Caco-2 (cell line): ENCODE measurements around the gene MRPL19. TPM values are rescaled to one million over a fixed set of nuclear protein-coding genes. Genes with fewer than 3 reads are reported as not detected.

Source experiments
- BruUV-seq: library from RNA; stranded (reverse); fragments of 400-500 nt; replicated peaks from 2 replicates; lab custom pipeline; 2021; lab: Mats Ljungman, UMichigan
- CTCF ChIA-PET: fragments of 300-600 bp; sonication (Branson Sonifier 250); formaldehyde crosslinking; loops from one replicate; lab custom pipeline; 2022; ENCODE audit warnings: antibody characterized with exemption; lab: Charles Lee
- POLR2A ChIA-PET: fragments of 300-600 bp; sonication (Branson Sonifier 250); formaldehyde crosslinking; loops from one replicate; lab custom pipeline; 2022; ENCODE audit warnings: antibody characterized with exemption; lab: Charles Lee
- DNase-seq, 2 experiments: peaks; one replicate each; pipeline versions ENCODE4 v3.0.0 to v3.0.0-alpha.2; 2020 to 2022
- H3K27me3 ChIP-seq: replicated peaks from 2 replicates; pipeline ENCODE4 v1.6.0; 2011; ENCODE audit warnings: low read length; ENCODE audit not compliant: control insufficient read depth, insufficient read depth
- H3K36me3 ChIP-seq: 2 replicates; pipeline ENCODE4 v1.5.1; 2011; ENCODE audit warnings: low read length; ENCODE audit not compliant: control insufficient read depth, insufficient read depth
- H3K4me1 ChIP-seq: fragments of 250-450 bp; sonication (Bioruptor Pico); 2 replicates; pipeline ENCODE4 v1.5.1; 2020; ENCODE audit warnings: mild to moderate bottlenecking
- H3K4me3 ChIP-seq: 2 replicates; pipeline ENCODE4 v1.5.1; 2011; ENCODE audit warnings: low read depth, mild to moderate bottlenecking, control low read depth, low read length
- H3K9me3 ChIP-seq: fragments of 250-450 bp; sonication (Bioruptor Pico); 2 replicates; pipeline ENCODE4 v1.5.1; 2020; ENCODE audit warnings: mild to moderate bottlenecking, moderate library complexity
- H3K27ac Mint-ChIP-seq: one replicate; pipeline ENCODE4 v1.8.0; 2022; ENCODE audit warnings: mixed read lengths; ENCODE audit not compliant: unreplicated experiment
- H3K27me3 Mint-ChIP-seq: one replicate; pipeline ENCODE4 v1.8.0; 2022; ENCODE audit warnings: mixed read lengths; ENCODE audit not compliant: insufficient read depth, unreplicated experiment
- H3K36me3 Mint-ChIP-seq: one replicate; pipeline ENCODE4 v1.8.0; 2022; ENCODE audit warnings: mild to moderate bottlenecking, mixed read lengths; ENCODE audit not compliant: insufficient read depth, unreplicated experiment
- H3K4me1 Mint-ChIP-seq: one replicate; pipeline ENCODE4 v1.8.0; 2022; ENCODE audit warnings: low read depth, mixed read lengths; ENCODE audit not compliant: unreplicated experiment
- H3K4me3 Mint-ChIP-seq: one replicate; pipeline ENCODE4 v1.8.0; 2022; ENCODE audit warnings: mild to moderate bottlenecking, moderate library complexity, mixed read lengths; ENCODE audit not compliant: unreplicated experiment
- H3K9me3 Mint-ChIP-seq: one replicate; pipeline ENCODE4 v1.8.0; 2022; ENCODE audit warnings: mixed read lengths; ENCODE audit not compliant: unreplicated experiment
- intact Hi-C: fragments of 100-400 bp; cut with micrococcal nuclease; formaldehyde crosslinking; loops from one replicate; pipeline ENCODE4 v1.10.0; 2022; ENCODE audit not compliant: unreplicated experiment
- total RNA-seq: library from RNA; stranded (reverse); gene quantifications from 2 replicates; pipeline ENCODE4 v1.2.3, GENCODE V29; 2022
- TF ChIP-seq, protein P1 (sequence below), 2 experiments: fragments of 200-600 bp in 1 of 2; IDR thresholded peaks; 1 replicate in 1 of 2; 2 replicates in 1 of 2; pipeline versions ENCODE4 v1.5.1 to v1.8.0; 2011 to 2022; ENCODE audit warnings: antibody characterized with exemption in 1 of 2, control low read depth in 1 of 2, inconsistent platforms in 1 of 2, low read depth in 1 of 2, low read length in 1 of 2, mild to moderate bottlenecking in 1 of 2, moderate library complexity in 1 of 2; ENCODE audit not compliant: insufficient read depth in 1 of 2, severe bottlenecking in 1 of 2, unreplicated experiment in 1 of 2

Gene MRPL19
- total RNA-seq, 1 experiment from 2014 or later, result 57.8 TPM

DNA sequence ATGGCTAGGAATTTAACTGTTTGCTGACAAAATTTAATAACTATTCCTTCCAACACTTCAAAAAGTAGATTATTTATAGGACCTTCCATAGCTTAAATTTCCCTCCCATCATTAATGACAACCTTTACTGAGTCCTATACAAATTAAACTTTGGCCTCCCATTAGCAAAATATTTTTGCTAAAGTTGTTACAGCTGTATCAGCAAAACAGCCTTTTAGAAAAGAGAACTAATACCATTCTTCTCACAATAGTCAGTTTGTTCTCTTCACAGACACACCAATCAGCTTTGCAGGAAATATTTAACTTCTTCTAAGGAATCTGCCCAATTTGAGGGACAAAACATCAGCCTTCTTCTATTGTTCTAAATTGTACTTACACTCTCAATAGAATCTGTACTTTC is 76.1 kb downstream of the MRPL19 start:
- no peaks in the 10 kb centered on the region for H3K36me3 ChIP-seq
- intact Hi-C loops, result no loop called here
- no peak overlapping the region for H3K4me3 Mint-ChIP-seq
- POLR2A ChIA-PET, result no interaction called here
- DNase-seq, result no peak
- no peaks in the 10 kb centered on the region for H3K4me1 ChIP-seq
- TF ChIP-seq, protein P1, sequence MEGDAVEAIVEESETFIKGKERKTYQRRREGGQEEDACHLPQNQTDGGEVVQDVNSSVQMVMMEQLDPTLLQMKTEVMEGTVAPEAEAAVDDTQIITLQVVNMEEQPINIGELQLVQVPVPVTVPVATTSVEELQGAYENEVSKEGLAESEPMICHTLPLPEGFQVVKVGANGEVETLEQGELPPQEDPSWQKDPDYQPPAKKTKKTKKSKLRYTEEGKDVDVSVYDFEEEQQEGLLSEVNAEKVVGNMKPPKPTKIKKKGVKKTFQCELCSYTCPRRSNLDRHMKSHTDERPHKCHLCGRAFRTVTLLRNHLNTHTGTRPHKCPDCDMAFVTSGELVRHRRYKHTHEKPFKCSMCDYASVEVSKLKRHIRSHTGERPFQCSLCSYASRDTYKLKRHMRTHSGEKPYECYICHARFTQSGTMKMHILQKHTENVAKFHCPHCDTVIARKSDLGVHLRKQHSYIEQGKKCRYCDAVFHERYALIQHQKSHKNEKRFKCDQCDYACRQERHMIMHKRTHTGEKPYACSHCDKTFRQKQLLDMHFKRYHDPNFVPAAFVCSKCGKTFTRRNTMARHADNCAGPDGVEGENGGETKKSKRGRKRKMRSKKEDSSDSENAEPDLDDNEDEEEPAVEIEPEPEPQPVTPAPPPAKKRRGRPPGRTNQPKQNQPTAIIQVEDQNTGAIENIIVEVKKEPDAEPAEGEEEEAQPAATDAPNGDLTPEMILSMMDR (IDR thresholded peaks at IDR 0.05; ENCODE audit: insufficient read depth in 1 of 2, low read depth in 1 of 2, low read length in 1 of 2, severe bottlenecking in 1 of 2, unreplicated experiment in 1 of 2), result no peak
- H3K4me1 Mint-ChIP-seq, result peaks cover 12% of the 10 kb centered on the region
- H3K27ac Mint-ChIP-seq, result no peak overlapping the region
- H3K9me3 ChIP-seq, result 0 out of 2 replicates have a peak, but pooled peaks cover 6% of the 10 kb centered on the region
- H3K9me3 Mint-ChIP-seq, result no peaks in the 10 kb centered on the region
- no peak overlapping the region for H3K4me3 ChIP-seq
- no TSS peak for BruUV-seq
- H3K27me3 Mint-ChIP-seq, result peaks cover 5% of the 10 kb centered on the region
- no peaks in the 10 kb centered on the region for H3K27me3 ChIP-seq
- H3K36me3 Mint-ChIP-seq, result no peaks in the 10 kb centered on the region
- CTCF ChIA-PET, result no interaction called here

- no peak overlapping the region for H3K4me3 ChIP-seq
- no peak overlapping the region for H3K27ac Mint-ChIP-seq
- H3K36me3 ChIP-seq, result no peaks in the 10 kb centered on the region
- no peaks in the 10 kb centered on the region for H3K36me3 Mint-ChIP-seq
- ChIA-PET CTCF (no interaction called here), POLR2A (no interaction called here)
- H3K9me3 Mint-ChIP-seq, result no peaks in the 10 kb centered on the region
- TF ChIP-seq, protein P1 (IDR thresholded peaks at IDR 0.05; ENCODE audit: insufficient read depth in 1 of 2, low read depth in 1 of 2, low read length in 1 of 2, severe bottlenecking in 1 of 2, unreplicated experiment in 1 of 2), result no peak
- no peak overlapping the region for H3K4me3 Mint-ChIP-seq
- H3K4me1 ChIP-seq, result no peaks in the 10 kb centered on the region
- H3K27me3 ChIP-seq, result no peaks in the 10 kb centered on the region
- no TSS peak for BruUV-seq
- no peaks in the 10 kb centered on the region for H3K4me1 Mint-ChIP-seq
- H3K27me3 Mint-ChIP-seq, result peaks cover 17% of the 10 kb centered on the region
- DNase-seq, result no peak
- intact Hi-C loops, result no loop called here
- no peaks in the 10 kb centered on the region for H3K9me3 ChIP-seq
These were observed 82.2 kb downstream of the MRPL19 start for GRCh38 chr2:75728614-75729419.

DNA sequence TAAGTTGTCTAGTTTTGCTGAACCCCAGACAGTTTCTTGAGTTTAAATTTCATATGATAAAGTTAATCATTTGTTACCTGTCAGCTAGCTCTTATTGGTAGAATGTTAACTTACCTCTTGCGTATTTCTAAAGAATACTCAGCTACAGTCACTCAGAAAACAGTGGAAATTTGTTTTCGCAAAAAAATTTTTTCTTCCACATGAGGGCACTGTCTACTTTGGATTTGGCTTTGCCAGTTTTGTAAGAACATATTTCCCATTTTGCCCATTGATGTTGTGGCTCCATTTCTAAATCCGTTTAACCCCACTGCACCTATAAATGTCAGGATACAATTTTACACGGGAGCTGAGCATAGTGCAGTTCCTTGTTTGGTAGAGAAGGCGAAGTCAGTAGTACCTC is 83.3 kb downstream of the MRPL19 start:
- Histone ChIP-seq H3K4me1 (no peaks in the 10 kb centered on the region), H3K9me3 (no peaks in the 10 kb centered on the region), H3K27me3 (no peaks in the 10 kb centered on the region), H3K36me3 (no peaks in the 10 kb centered on the region), H3K4me3 (no peak overlapping the region)
- peak in 1 of 2 experiments; percentile 33 for DNase-seq
- Mint-ChIP-seq H3K27me3 (peaks cover 19% of the 10 kb centered on the region), H3K4me3 (no peak overlapping the region), H3K9me3 (no peaks in the 10 kb centered on the region), H3K27ac (no peak overlapping the region), H3K4me1 (no peaks in the 10 kb centered on the region), H3K36me3 (no peaks in the 10 kb centered on the region)
- BruUV-seq, result no TSS peak
- ChIA-PET CTCF (interaction anchor here (1.3 kb wide), 1 partner anchor 19 kb away, joined by 6 read pairs; the partner anchor contains the start of gene GCFC2), POLR2A (no interaction called here)
- intact Hi-C loops, result loop anchor here (1.0 kb wide), 1 partner anchor 869 kb away; no protein-coding TSS in a partner anchor
- TF ChIP-seq, protein P1 (IDR thresholded peaks at IDR 0.05; ENCODE audit: insufficient read depth in 1 of 2, low read depth in 1 of 2, low read length in 1 of 2, severe bottlenecking in 1 of 2, unreplicated experiment in 1 of 2), result peak; percentile 40 to 41
